NCI-H82 treated with DMSO at 0.1 percent for 48 hours (cell line): Measurements from ENCODE around the gene SFXN2.
A peak's percentile ranks its signal among the peaks of the same experiment; 100 is the strongest.
"Not testable (repeated sequence)": the region's sequence is repeated elsewhere in the genome, so short reads cannot be mapped to it uniquely, and the experiment has no call there.

Source experiments
- DNase-seq: peaks from one replicate; lab custom pipeline; 2025; ENCODE audit not compliant: unreplicated experiment; lab: John Stamatoyannopoulos, UW

SFXN2 gene

GRCh38 chr10:102720337-102720736 lies 5.9 kb downstream of the SFXN2 start:
- no peak for DNase-seq

DNA sequence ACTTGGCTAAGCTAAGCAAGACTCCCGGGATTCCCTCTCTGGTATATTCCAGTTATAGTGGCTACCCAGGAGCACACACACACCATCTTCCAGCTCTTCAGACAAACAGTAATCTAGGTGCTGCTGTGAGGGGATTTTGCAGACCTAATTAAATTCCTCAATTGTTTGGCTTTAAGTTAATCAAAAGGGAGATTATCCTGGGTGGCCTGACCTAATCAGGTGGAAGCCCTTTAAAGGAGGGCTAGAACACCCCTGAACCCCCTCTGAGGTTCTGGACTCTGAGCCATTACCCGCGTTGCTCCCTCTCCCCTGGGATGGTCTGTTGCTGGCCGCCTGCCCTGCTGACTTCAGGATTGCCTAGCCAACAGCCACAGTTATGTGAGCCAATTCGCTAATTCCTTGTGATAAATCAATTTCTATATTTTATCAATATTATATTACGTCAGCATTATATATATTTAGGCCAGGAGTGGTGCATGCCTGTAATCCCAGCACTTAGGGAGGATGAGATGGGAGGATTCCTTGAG lies 6.4 kb downstream of the SFXN2 start:
- no peak for DNase-seq

DNA sequence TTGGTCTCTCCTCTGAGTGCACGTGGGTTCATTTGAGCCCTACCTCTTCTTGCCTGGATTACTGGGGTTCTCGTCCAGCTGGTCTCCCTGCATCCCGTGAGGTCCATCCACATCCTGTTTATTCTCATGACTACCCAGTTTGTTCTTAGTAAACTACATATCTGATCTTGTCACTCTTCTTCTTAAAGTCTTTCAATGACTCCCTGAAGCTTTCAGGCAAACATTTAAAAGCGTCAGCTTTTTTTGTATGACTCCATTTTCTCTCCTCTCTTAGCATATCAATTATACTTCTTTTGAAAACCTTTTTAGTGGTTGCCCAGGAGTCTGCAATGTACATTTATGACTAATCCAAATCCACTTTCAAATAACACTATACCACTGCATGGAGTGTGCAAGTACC lies 7.5 kb downstream of the SFXN2 start:
- DNase-seq, result no peak

GRCh38 chr10:102723989-102724388 lies 9.6 kb downstream of the SFXN2 start:
- no peak for DNase-seq

DNA sequence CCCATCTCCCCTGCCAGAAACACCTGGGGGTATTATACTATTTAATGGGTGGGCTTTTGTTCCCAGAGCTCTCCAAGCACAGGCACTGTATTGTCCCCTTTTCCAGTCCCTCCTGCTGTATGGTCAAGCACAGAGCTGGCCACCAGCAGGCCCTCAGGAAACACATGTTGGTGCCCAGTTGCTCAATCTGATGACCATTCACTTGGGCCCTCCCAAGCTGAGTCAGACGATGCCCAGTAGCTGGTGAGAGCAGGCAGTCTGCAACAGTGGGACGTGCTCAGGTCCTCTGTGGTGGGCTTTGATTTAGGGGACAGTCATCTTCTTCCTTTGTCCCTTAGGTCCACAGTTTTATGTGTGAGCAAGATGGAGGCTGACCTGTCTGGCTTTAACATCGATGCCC lies 11.8 kb downstream of the SFXN2 start:
- no peak for DNase-seq

DNA sequence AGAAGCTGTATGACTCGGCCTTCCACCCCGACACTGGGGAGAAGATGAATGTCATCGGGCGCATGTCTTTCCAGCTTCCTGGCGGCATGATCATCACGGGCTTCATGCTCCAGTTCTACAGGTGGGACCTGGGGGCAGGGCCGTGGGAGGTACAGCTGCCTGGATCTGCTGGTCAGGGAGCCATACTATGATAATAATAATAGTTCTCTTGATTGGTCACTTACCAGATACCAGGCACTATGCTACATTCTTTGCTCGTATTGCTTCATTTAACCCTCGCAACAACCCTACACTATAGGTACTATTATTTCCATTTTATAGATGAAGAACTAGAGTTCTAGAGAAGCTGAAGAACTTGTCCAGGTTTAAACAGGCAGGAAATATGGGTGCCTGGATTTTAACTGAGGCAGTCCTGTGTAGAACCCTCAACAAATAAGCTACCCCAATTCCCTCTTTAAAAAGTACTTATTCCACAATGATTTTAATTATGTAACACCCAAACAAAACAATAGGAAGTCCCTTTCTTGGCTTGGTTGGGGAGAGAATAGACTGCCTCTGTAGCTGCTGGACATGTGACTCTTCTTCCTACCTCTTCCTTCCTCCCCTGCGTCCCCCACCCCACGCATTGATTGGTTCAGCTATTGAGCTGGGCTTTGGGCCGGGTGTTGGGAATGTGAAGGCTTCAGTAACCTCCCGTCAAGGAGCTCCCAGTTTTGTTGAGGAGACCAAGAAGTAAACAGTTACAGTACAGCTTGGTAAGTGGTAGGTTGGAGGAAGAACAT lies 12.8 kb downstream of the SFXN2 start:
- no peak for DNase-seq

DNA sequence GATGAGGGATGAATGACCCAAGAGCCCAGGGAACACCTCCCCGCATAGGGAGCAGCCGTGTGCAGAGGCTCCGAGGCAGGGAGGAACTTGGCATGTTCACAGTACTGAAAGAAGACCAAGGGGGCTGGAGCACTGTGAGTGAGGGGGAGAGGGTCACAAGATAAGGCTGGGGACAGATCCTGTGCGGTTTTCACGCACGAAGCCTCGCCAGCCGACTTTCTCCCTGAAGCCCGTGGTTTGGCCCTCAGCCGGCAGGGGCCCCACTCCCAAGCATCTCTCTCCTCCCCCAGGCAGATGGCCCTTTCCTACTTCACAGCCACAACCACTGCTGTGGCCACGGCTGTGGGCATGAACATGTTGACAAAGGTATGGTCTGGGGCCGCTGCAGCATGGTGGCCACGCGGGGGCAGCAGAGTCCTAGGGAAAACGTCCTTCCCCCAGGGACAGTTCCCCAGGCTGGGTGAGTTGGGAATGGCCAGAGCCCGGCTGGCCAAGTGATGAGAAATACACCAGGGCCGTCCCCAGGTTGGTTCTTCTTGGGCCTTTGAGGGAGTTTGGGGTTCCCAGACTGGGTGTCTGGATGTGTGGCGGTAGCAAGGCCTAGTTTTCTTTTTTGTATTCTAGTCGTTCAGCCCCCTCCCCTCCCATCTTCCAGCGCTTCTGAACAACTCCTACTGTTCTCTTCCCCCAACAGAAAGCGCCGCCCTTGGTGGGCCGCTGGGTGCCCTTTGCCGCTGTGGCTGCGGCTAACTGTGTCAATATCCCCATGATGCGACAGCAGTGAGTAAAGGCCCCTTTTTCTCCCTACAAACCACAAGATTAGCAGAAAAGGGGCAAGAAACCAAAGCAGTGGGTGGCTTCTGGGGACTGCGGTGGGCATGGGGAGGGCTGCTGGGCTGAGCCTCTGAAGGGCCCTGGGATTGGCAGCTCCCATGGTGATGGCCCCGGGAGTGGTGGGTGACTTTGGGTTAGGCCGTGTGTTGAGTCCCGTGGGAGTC lies 14.9 kb downstream of the SFXN2 start:
- peak; percentile 32 for DNase-seq

DNA sequence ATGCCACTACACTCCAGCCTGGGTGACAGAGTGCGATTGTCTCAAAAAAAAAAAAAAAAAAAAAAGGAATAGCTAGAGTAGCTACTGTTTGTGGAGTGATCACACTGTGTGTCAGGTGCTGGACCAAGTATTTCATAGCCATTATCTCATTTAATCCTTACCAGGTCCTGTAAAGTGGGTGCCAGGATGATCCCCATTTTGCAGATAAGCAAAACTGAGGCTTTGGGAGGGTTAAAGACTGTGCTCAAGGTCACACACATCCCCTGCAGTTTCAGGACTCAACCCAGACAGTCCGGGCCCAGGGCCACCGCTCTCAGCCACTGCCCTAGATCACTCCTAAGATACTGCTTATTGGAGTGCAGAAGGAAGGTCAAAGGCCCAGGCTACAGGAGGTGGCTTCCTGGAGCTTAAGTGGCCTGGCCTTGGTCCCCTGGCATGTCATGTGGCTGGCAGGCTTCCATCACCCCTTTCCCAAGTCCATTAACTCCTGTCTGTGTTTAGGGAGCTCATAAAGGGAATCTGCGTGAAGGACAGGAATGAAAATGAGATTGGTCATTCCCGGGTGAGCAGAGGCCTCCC lies 16.9 kb downstream of the SFXN2 start:
- DNase-seq, result no peak

GRCh38 chr10:102732661-102733060 lies 18.2 kb downstream of the SFXN2 start:
- DNase-seq, result no peak

DNA sequence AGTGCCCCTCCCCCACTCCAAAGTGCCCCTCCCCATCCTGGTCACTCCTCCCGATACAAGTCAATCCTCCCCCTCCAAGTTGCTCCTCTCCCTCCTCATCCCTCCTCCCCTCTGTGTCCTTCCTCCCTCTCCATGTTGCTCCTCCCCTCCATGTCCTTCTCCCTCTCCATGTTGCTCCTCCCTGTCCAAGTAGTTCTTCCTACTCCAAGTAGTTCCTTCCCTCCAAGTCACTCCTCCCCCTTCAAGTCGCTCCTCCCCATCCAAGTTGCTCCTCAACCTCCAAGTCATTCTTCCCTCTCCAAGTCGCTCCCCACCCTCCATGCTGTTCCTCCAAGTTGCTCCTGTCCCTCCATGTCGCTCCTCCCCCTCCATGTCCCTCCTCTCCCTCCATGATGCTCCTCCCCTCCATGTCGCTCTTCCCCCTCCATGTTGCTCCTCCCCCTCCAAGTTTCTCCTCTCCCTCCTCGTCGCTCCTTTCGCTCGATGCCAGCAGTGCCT lies 20.7 kb downstream of the SFXN2 start:
- no peak for DNase-seq

DNA sequence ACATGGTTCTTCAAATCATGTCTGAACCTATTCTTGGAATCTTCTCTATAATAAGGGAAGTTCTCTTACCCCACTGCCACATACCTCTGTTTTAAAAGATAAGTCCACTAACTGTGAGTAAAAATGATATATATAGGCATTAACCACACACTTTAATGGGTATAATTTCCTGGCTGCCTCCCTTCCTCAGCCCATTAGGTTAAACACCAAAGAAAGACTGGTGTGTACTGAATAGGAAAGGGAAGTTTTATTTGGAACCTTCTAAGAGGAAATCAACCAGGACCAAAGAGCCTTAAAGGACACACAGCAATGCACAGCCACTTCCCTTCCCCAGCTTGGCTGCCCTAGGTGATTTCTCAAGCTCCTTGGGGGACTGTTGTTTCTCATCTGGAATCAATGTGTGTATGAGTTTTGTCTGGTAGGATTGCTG lies 24.3 kb downstream of the SFXN2 start:
- no peak for DNase-seq

DNA sequence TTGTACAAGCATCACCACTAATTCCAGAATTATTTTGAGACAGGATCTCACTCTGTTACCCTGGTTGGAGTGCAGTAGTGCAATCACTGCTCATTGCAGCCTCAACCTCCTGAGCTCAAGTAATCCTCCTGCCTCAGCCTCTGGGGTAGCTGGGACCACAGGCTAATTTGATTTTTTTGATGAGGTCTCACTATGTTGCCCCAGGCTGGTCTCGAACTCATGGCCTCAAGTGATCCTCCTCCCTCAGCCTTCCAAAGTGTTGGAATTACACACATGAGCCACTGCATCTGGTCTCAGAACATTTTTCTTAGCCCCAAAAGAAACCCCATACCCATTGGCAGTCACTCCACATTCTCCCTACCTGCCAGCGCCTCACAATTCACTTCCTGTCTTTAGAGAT lies 25.8 kb downstream of the SFXN2 start:
- no peak for DNase-seq

GRCh38 chr10:102741726-102742237 lies 27.3 kb downstream of the SFXN2 start:
- no peak for DNase-seq

- DNase-seq, result not testable (repeated sequence)
Observed at GRCh38 chr10:102742313-102742712, 27.9 kb downstream of the SFXN2 start.

DNA sequence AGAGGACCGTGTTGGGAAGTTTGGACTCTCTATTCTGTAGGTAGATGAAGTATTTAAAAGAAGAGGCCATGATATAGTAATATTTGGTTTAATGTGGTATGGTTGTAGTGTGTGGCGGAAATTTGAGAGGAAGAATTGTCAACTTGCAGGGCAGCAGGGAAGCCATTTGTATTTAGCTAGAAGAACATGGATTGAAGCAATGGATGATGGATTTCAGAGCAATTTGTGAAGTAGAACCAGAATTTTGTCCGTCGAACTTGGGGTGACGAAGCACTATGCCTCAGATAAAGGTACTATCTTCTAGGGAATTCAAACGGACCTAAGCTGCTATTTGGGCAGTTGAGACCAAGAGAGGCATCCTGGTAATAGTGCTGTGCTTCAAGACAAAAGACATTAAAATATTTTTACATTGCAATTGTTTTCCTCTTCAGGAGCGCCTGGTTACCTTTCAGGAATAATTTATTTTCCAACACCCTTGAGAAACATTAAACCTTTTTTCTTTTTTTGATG lies 28.7 kb downstream of the SFXN2 start:
- DNase-seq, result no peak

DNA sequence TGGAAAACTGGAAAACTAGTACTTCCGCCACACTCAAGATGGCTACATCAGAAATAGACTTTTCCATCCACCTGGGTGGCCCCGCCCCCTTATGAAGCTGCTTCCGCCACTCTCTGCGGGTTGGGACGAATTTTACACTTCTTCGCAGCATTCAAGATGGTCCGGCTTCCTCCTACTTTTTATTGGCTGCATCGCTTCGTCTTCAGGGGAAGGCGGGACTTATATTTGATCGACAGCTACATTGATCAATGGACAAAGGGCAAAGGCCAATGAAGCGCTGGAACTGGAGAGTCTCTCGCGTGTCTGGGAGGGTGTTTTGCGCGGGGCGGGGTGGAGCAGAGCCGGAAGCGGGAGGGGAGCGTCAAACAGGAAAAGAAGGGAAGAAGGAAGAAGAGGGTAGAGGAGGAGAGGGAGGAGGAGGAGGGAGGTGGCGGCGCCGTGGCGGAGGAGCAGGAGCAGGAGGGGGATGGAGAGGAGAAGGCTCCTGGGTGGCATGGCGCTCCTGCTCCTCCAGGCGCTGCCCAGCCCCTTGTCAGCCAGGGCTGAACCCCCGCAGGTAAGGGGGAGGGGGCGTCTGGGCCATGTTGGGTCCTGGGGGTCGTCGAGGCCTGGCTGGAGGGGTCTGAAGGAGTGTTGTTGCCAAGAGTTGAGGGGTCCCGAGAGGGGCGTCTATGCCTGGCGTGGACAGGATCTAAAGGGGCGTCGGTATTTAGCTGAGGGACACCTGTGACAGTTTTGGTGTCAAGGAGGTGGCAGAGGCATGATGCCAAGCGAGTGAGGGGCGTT lies 29.3 kb downstream of the SFXN2 start, which contains the start of gene WBP1L:
TSS of gene WBP1L (plus strand) at position 361 of the 786 bp plus-strand sequence. CDS start at position 467, 106 bp downstream.
- peak; percentile 95 for DNase-seq

- no peak for DNase-seq
Observed at GRCh38 chr10:102744374-102745051, 30.1 kb downstream of the SFXN2 start.

DNA sequence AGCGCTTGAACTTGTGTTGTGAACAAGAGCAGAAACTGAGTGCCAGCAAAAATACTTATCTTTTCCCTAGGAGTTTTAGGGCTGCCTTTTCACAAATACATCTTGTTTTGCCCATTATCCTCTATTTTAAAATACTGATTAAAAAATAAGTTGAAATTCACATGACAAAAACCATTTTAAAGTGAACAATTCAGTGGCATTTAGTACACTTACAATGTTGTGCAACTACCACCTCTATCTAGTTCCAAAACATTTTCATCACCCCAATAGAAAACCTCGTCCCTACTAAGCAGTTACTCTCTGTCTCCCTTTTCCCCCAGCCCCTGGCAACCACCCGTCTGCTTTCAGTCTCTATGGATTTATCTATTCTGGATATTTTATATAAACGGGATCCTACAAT lies 30.7 kb downstream of the SFXN2 start:
- DNase-seq, result no peak

GRCh38 chr10:102752266-102752930 lies 38.0 kb downstream of the SFXN2 start:
- DNase-seq, result no peak
